ENCODE results near the gene LOC128125822.

The LOC128125822 gene

GRCh38 chr6:63615590-63615989 is 43.3 kb downstream of the LOC128125822 start:
- ChIA-PET CTCF (interaction anchor here (1.5 kb wide), 1 partner anchor 18 kb away, joined by 3 read pairs; no protein-coding TSS in a partner anchor), POLR2A (no interaction called here)
- no peak for TF ChIP-seq CTCF (IDR thresholded peaks at IDR 0.05; ENCODE audit: control extremely low read depth, extremely low read depth, low read depth, missing control alignments)
- no peak for DNase-seq (ENCODE audit: extremely low spot score)

Data from GM10248 (cell line).